GM12874 (cell line): ENCODE measurements around the gene EPHB3.

ENCODE experiments used
- CTCF ChIP-seq: IDR thresholded peaks from 2 replicates; pipeline ENCODE4 v1.5.1; 2011; ENCODE audit warnings: low read depth, mild to moderate bottlenecking, control low read depth, low read length, moderate library complexity; ENCODE audit not compliant: insufficient read depth

EPHB3 gene

GRCh38 chr3:184545769-184546168, 15.8 kb upstream of the EPHB3 start:
- no peak for TF ChIP-seq CTCF

- no peak for TF ChIP-seq CTCF
Observed at GRCh38 chr3:184546252-184546651, 15.3 kb upstream of the EPHB3 start.

- TF ChIP-seq CTCF: no peak
Observed at GRCh38 chr3:184549796-184550577, 11.6 kb upstream of the EPHB3 start.

GRCh38 chr3:184551103-184551502, 10.5 kb upstream of the EPHB3 start:
- no peak for TF ChIP-seq CTCF

- no peak for TF ChIP-seq CTCF
Observed at GRCh38 chr3:184551614-184552256, 9.8 kb upstream of the EPHB3 start.

GRCh38 chr3:184552296-184552695, 9.3 kb upstream of the EPHB3 start:
- no peak for TF ChIP-seq CTCF

- TF ChIP-seq CTCF: no peak
Observed at GRCh38 chr3:184552863-184553262, 8.7 kb upstream of the EPHB3 start.
